H1 (cell line): ENCODE data around the gene MOCS1.

Experiments
- CTCF ChIP-seq, 3 experiments: IDR thresholded peaks; 1 replicate in 2 of 3; 2 replicates in 1 of 3; pipeline versions ENCODE4 v1.5.1 to v1.6.1; 2011; ENCODE audit warnings: low read length in 3 of 3, mild to moderate bottlenecking in 3 of 3, inconsistent platforms in 2 of 3, low read depth in 1 of 3, moderate library complexity in 1 of 3; ENCODE audit not compliant: insufficient read depth in 1 of 3; ENCODE audit errors: control extremely low read depth in 1 of 3
- EP300 ChIP-seq, 2 experiments: IDR thresholded peaks; 1 replicate in 1 of 2; 2 replicates in 1 of 2; pipeline ENCODE4 v1.6.1; 2011 to 2012; ENCODE audit warnings: low read depth in 2 of 2, low read length in 2 of 2, mild to moderate bottlenecking in 2 of 2, borderline replicate concordance in 1 of 2, inconsistent platforms in 1 of 2, moderate library complexity in 1 of 2
- JUND ChIP-seq: IDR thresholded peaks from 2 replicates; pipeline ENCODE4 v1.6.1; 2011; ENCODE audit warnings: mild to moderate bottlenecking, improper control_type of control experiment, low read length
- NRF1 ChIP-seq: IDR thresholded peaks from 2 replicates; pipeline ENCODE4 v1.6.1; 2011; ENCODE audit warnings: mild to moderate bottlenecking, low read depth, low read length, improper control_type of control experiment
- POLR2A ChIP-seq, 2 experiments: IDR thresholded peaks; 1 replicate in 1 of 2; 2 replicates in 1 of 2; pipeline ENCODE4 v1.6.1; 2011; ENCODE audit warnings: low read depth in 2 of 2, low read length in 2 of 2, mild to moderate bottlenecking in 2 of 2; ENCODE audit errors: control extremely low read depth in 1 of 2
- POLR2AphosphoS5 ChIP-seq: IDR thresholded peaks from 2 replicates; pipeline ENCODE4 v1.6.1; 2011; ENCODE audit warnings: low read depth, low read length
- SIX5 ChIP-seq: IDR thresholded peaks from 2 replicates; pipeline ENCODE4 v1.6.1; 2011; ENCODE audit warnings: mild to moderate bottlenecking, low read depth, low read length
- YY1 ChIP-seq: IDR thresholded peaks from 2 replicates; pipeline ENCODE4 v1.6.1; 2011; ENCODE audit warnings: low read depth, mild to moderate bottlenecking, low read length
- ZNF274 ChIP-seq: IDR thresholded peaks from 2 replicates; pipeline ENCODE4 v1.7.0; 2012; ENCODE audit warnings: low read length, borderline replicate concordance; ENCODE audit errors: extremely low read depth
- TF ChIP-seq, protein P1 (sequence below): IDR thresholded peaks from 2 replicates; pipeline ENCODE4 v1.6.1; 2012; ENCODE audit warnings: inconsistent platforms

DNA sequence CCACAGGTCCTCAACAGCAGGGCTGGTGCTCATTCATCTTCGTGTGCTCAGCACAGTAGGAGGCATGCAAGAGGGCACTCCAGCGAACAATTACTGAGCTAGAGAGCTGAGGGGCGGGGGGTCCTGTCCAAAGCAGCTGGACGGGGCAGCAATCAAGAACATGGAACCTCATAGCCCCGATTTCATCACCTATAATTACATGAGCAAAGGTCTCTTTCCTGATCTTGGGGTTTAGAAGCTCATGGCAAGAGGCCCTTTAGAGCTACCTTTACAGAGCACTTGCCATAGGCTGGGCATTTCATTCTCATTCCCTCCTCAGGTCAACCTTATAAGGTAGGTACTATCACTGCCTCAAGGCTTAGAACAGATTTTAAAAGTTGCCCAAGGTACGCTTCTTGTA lies 10.4 kb downstream of the MOCS1 start:
- TF ChIP-seq CTCF (IDR thresholded peaks at IDR 0.05; ENCODE audit: control extremely low read depth in 1 of 3, insufficient read depth in 1 of 3, low read depth in 1 of 3, low read length in 3 of 3) (no peak), JUND (no peak), POLR2A (IDR thresholded peaks at IDR 0.05; ENCODE audit: control extremely low read depth in 1 of 2, low read depth in 2 of 2, low read length in 2 of 2) (no peak), ZNF274 (no peak), NRF1 (no peak), POLR2AphosphoS5 (no peak), YY1 (no peak), SIX5 (no peak), EP300 (IDR thresholded peaks at IDR 0.05; ENCODE audit: borderline replicate concordance in 1 of 2, low read depth in 2 of 2, low read length in 2 of 2) (no peak)
- TF ChIP-seq, protein P1, sequence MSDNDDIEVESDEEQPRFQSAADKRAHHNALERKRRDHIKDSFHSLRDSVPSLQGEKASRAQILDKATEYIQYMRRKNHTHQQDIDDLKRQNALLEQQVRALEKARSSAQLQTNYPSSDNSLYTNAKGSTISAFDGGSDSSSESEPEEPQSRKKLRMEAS = no peak
